ENCODE measurements around the gene NXPH3.

Gene NXPH3

DNA sequence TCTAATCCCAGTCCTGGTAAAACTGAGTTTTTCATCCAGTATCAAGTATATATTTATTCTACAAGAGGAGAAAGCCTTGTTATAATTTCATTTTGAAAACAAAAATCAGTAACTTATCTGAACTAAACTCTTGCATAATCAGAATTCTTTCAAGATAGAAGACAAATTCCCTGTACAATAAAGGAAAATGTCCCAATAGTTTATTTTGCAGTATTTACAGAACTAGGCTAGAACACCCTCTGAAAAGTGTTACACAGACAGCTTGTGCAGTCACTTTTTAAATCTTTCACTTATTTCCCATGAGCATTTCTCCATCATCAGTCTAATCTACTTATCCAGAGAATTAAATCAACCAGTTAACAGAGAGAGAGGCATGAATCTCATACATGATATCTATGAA is 53.8 kb downstream of the NXPH3 start:
- TF ChIP-seq GATA1 (IDR thresholded peaks at IDR 0.05; ENCODE audit: low read depth, low read length) (no peak), POLR2A (IDR thresholded peaks at IDR 0.05; ENCODE audit: low read length) (no peak)
- DNase-seq: no peak

DNA sequence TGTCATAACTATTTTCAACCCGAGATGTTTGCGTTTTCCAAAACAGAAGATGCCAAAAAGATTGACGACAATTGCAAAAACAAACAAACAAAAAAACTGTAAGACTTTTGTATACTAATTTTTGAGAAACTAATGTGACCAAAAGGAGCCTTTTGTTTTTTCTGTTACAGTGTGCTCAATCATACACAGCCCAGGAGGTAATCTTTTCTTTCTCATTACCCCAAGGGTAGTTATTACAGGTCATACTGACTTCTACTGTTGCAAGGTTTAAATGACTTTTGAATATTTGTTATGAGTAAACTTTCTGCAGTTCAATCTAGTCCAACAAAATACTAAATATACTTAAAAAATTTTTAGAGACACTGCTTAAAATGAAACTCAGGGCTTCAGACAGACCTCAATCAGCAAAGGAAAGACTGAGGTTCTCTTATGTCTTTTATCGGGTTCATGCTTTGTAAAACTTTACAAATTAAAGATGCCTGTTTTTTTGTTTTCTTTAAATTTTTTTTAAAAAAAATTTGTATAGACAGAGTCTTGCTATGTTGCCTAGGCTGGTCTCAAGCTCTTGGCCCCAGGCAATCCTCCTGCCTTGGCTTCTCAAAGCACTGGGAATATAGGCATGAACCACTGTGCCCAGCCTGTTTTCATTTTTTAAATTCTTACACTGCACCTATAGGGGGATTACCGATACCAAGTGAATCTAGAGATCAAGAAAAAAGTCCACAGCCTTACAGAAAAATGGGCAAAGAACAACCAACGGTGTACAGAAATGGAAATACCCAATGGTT is 54.6 kb downstream of the NXPH3 start:
- DNase-seq: no peak
- TF ChIP-seq POLR2A (IDR thresholded peaks at IDR 0.05; ENCODE audit: low read length) (no peak), GATA1 (IDR thresholded peaks at IDR 0.05; ENCODE audit: low read depth, low read length) (no peak)

DNA sequence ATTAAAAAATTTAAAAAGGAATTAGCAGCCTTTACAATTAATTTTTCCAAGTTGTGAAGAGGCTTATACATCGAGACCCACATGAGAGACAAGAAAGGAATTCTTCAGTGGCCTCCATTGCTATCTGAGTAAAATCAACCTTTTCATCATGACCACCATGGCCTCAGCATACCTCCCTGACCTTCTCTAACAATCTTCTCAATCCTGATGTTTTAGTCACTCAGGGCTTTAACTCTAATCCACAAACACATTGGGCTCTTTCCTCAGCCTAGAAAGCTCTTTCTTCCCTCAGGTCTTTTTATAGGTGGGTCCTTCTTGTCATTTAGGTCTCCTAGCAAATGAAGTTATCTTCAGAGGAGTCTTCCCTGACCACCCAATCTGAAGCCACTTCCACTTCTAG is 55.8 kb downstream of the NXPH3 start:
- TF ChIP-seq POLR2A (IDR thresholded peaks at IDR 0.05; ENCODE audit: low read length): no peak
- no peak for DNase-seq
